ENCODE data around the gene GPR3. TPM values are rescaled to one million over a fixed set of nuclear protein-coding genes. Genes with fewer than 3 reads are reported as not detected.
"Not testable (repeated sequence)": the region's sequence is repeated elsewhere in the genome, so short reads cannot be mapped to it uniquely, and the experiment has no call there.

Gene GPR3
- total RNA-seq, 2 experiments from 2014 or later = 1.1 to 1.3 TPM

GRCh38 chr1:27380766-27381733 is 11.4 kb upstream of the GPR3 start:
- no peaks in the 10 kb centered on the region for H3K27me3 Mint-ChIP-seq
- POLR2A ChIA-PET = no interaction called here
- intact Hi-C loops (cut with DNase I, micrococcal nuclease) = no loop called here
- CTCF ChIA-PET = interaction anchor here (0.6 to 12.0 kb wide), 6 partner anchors 14 to 388 kb away, joined by 3 to 178 read pairs (median 12); partner anchors contain the start of gene MAP3K6
- H3K9me3 Mint-ChIP-seq (ENCODE audit: low read depth) = no peaks in the 10 kb centered on the region
- DNase-seq = no peak
- H3K36me3 Mint-ChIP-seq (ENCODE audit: low read depth) = no peaks in the 10 kb centered on the region
- no peaks in the 10 kb centered on the region for H3K4me1 Mint-ChIP-seq
- H3K27ac Mint-ChIP-seq = no peak overlapping the region
- ATAC-seq = no peak
- no peak overlapping the region for H3K4me3 Mint-ChIP-seq

GRCh38 chr1:27381969-27382762 is 10.3 kb upstream of the GPR3 start:
- H3K36me3 Mint-ChIP-seq (ENCODE audit: low read depth) = no peaks in the 10 kb centered on the region
- H3K4me1 Mint-ChIP-seq = no peaks in the 10 kb centered on the region
- ATAC-seq (no peak), DNase-seq (no peak)
- no peaks in the 10 kb centered on the region for H3K9me3 Mint-ChIP-seq (ENCODE audit: low read depth)
- CTCF ChIA-PET = interaction anchor here (0.6 to 12.0 kb wide), 9 partner anchors 10 to 574 kb away, joined by 3 to 178 read pairs (median 4); partner anchors contain the start of gene MAP3K6
- no peak overlapping the region for H3K27ac Mint-ChIP-seq
- intact Hi-C loops (cut with DNase I, micrococcal nuclease) = no loop called here
- POLR2A ChIA-PET = no interaction called here
- no peaks in the 10 kb centered on the region for H3K27me3 Mint-ChIP-seq
- H3K4me3 Mint-ChIP-seq = no peak overlapping the region

- H3K9me3 Mint-ChIP-seq (ENCODE audit: low read depth) = no peaks in the 10 kb centered on the region
Measured at GRCh38 chr1:27383039-27383605, 9.3 kb upstream of the GPR3 start, which contains the start of gene CD164L2. TSS of gene CD164L2 (minus strand) at chr1:27383333. CDS start at chr1:27383239, 94 bp downstream.

GRCh38 chr1:27383661-27384060 is 8.8 kb upstream of the GPR3 start:
- H3K4me1 Mint-ChIP-seq = no peaks in the 10 kb centered on the region
- no peak overlapping the region for H3K27ac Mint-ChIP-seq
- ATAC-seq = no peak
- H3K9me3 Mint-ChIP-seq (ENCODE audit: low read depth) = no peaks in the 10 kb centered on the region
- intact Hi-C loops (cut with DNase I, micrococcal nuclease) = loop anchor here in 1 of 2 experiments (1.0 kb wide), 1 partner anchor 18 kb away; no protein-coding TSS in a partner anchor
- ChIA-PET CTCF (interaction anchor here (0.7 to 12.0 kb wide), 5 partner anchors 26 to 309 kb away, joined by 3 to 178 read pairs (median 3); no protein-coding TSS in a partner anchor), POLR2A (no interaction called here)
- H3K4me3 Mint-ChIP-seq = no peak overlapping the region
- DNase-seq = no peak
- H3K36me3 Mint-ChIP-seq (ENCODE audit: low read depth) = no peaks in the 10 kb centered on the region
- H3K27me3 Mint-ChIP-seq = no peaks in the 10 kb centered on the region

More at GRCh38 chr1:27383039-27383605, 9.3 kb upstream of the GPR3 start, which contains the start of gene CD164L2:
- CTCF ChIA-PET = interaction anchor here (0.7 to 12.0 kb wide), 7 partner anchors 12 to 573 kb away, joined by 3 to 178 read pairs (median 4); no protein-coding TSS in a partner anchor
- Mint-ChIP-seq H3K36me3 (ENCODE audit: low read depth) (no peaks in the 10 kb centered on the region), H3K4me1 (no peaks in the 10 kb centered on the region), H3K4me3 (no peak within 1 kb of the TSS), H3K27me3 (no peaks in the 10 kb centered on the region), H3K27ac (no peak within 1 kb of the TSS)
- intact Hi-C loops (cut with DNase I, micrococcal nuclease) = loop anchor here in 1 of 2 experiments (1.0 kb wide), 1 partner anchor 18 kb away; no protein-coding TSS in a partner anchor
- DNase-seq (peak; percentile 70), ATAC-seq (peak; percentile 79)
- POLR2A ChIA-PET = no interaction called here

- H3K27ac Mint-ChIP-seq, POLR2A ChIA-PET: not testable (repeated sequence)
Measured at GRCh38 chr1:27384797-27385196, 7.6 kb upstream of the GPR3 start.

GRCh38 chr1:27388337-27389005 is 4.0 kb upstream of the GPR3 start:
- POLR2A ChIA-PET = no interaction called here
- peaks cover 12% of the 10 kb centered on the region for H3K4me1 Mint-ChIP-seq

More at GRCh38 chr1:27384797-27385196, 7.6 kb upstream of the GPR3 start:
- CTCF ChIA-PET = interaction anchor here (0.8 to 12.0 kb wide), 5 partner anchors 13 to 285 kb away, joined by 3 to 178 read pairs (median 4); no protein-coding TSS in a partner anchor
- DNase-seq; H3K4me1 Mint-ChIP-seq; intact Hi-C loops (cut with DNase I, micrococcal nuclease); H3K4me3 Mint-ChIP-seq; H3K27me3 Mint-ChIP-seq; H3K9me3 Mint-ChIP-seq (ENCODE audit: low read depth); ATAC-seq; H3K36me3 Mint-ChIP-seq (ENCODE audit: low read depth): not testable (repeated sequence)

GRCh38 chr1:27391511-27392095 is 819 bp upstream of the GPR3 start:
- ChIA-PET POLR2A (interaction anchor here (0.6 to 1.6 kb wide), 4 partner anchors 26 to 91 kb away, joined by 3 to 4 read pairs (median 3); no protein-coding TSS in a partner anchor), CTCF (interaction anchor here (0.6 to 12.0 kb wide), 20 partner anchors 10 to 297 kb away, joined by 3 to 178 read pairs (median 3); partner anchors contain the start of gene MAP3K6)
- Mint-ChIP-seq H3K4me3 (peak overlapping the region; percentile 70), H3K9me3 (ENCODE audit: low read depth) (no peaks in the 10 kb centered on the region), H3K27ac (peak overlapping the region; percentile 92), H3K27me3 (no peaks in the 10 kb centered on the region), H3K4me1 (peaks cover 14% of the 10 kb centered on the region), H3K36me3 (ENCODE audit: low read depth) (no peaks in the 10 kb centered on the region)
- ATAC-seq = no peak
- peak; percentile 59 for DNase-seq
- intact Hi-C loops (cut with DNase I, micrococcal nuclease) = loop anchor here (1.0 to 2.0 kb wide), 12 partner anchors 26 to 347 kb away; partner anchors contain the start of genes AHDC1 (in 1 of the 2), FAM76A (in 1 of the 2), TMEM222 (in 1 of the 2) and WASF2 (in 1 of the 2)

More at GRCh38 chr1:27388337-27389005, 4.0 kb upstream of the GPR3 start:
- Mint-ChIP-seq H3K27me3 (no peaks in the 10 kb centered on the region), H3K9me3 (ENCODE audit: low read depth) (no peaks in the 10 kb centered on the region), H3K27ac (peak overlapping the region; percentile 5), H3K36me3 (ENCODE audit: low read depth) (no peaks in the 10 kb centered on the region), H3K4me3 (peak overlapping the region; percentile 12)
- DNase-seq (peak; percentile 87), ATAC-seq (no peak)
- intact Hi-C loops (cut with DNase I, micrococcal nuclease) = loop anchor here (1.0 to 2.0 kb wide), 7 partner anchors 31 to 286 kb away; no protein-coding TSS in a partner anchor
- CTCF ChIA-PET = interaction anchor here (0.7 to 12.0 kb wide), 13 partner anchors 9 to 218 kb away, joined by 3 to 178 read pairs (median 5); partner anchors contain the start of genes MAP3K6 and SYTL1

- ATAC-seq = no peak
- Mint-ChIP-seq H3K4me3 (peak overlapping the region; percentile 70), H3K9me3 (ENCODE audit: low read depth) (no peaks in the 10 kb centered on the region), H3K27ac (peak overlapping the region; percentile 65), H3K27me3 (no peaks in the 10 kb centered on the region), H3K4me1 (peaks cover 14% of the 10 kb centered on the region), H3K36me3 (ENCODE audit: low read depth) (no peaks in the 10 kb centered on the region)
- ChIA-PET CTCF (interaction anchor here (0.7 to 7.2 kb wide), 4 partner anchors 88 to 270 kb away, joined by 3 to 192 read pairs (median 6); no protein-coding TSS in a partner anchor), POLR2A (no interaction called here)
- intact Hi-C loops (cut with DNase I, micrococcal nuclease) = loop anchor here (1.0 to 2.0 kb wide), 12 partner anchors 28 to 348 kb away; partner anchors contain the start of genes AHDC1 (in 1 of the 2), FAM76A (in 1 of the 2), TMEM222 (in 1 of the 2) and WASF2 (in 1 of the 2)
- peak; percentile 30 for DNase-seq
Measured at GRCh38 chr1:27392778-27393635, 585 bp downstream of the GPR3 start.
